ENCODE results near the gene AGMO.
"Not testable (repeated sequence)": the region's sequence is repeated elsewhere in the genome, so short reads cannot be mapped to it uniquely, and the experiment has no call there.

AGMO gene

DNA sequence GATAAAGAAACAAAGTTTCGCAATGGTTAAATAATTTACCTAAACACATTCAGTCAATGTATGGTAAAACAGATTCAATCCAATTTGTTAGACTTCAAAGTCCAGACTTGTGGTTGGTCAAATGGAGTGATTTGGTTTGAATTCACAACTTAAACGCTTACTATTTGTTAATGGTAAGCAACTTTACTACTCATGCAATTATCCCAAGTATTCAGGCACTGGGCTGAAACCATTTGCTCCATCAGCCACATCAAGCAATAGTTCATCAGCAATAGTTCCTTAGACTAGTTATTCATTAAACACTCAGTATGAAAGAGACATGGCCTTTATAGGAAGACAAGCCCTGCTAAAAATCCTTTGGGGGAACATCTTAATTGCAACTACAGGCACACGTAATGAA, 253.0 kb downstream of the AGMO start:
- no peak for DNase-seq

- DNase-seq: no peak
Observed at GRCh38 chr7:15306296-15306695, 255.5 kb downstream of the AGMO start.

GRCh38 chr7:15305002-15305600, 256.7 kb downstream of the AGMO start:
- DNase-seq: peak; percentile 38 to 52

- no peak for DNase-seq
Observed at GRCh38 chr7:15303357-15303756, 258.5 kb downstream of the AGMO start.

GRCh38 chr7:15300986-15301385, 260.8 kb downstream of the AGMO start:
- not testable (repeated sequence) for DNase-seq

- no peak for DNase-seq
Observed at GRCh38 chr7:15292138-15292537, 269.7 kb downstream of the AGMO start.

GRCh38 chr7:15291699-15292098, 270.1 kb downstream of the AGMO start:
- peak; percentile 22 to 34 for DNase-seq

- DNase-seq: no peak
Observed at GRCh38 chr7:15288741-15289140, 273.1 kb downstream of the AGMO start.

GRCh38 chr7:15284396-15284795, 277.4 kb downstream of the AGMO start:
- no peak for DNase-seq

- no peak for DNase-seq
Observed at GRCh38 chr7:15280078-15280733, 281.6 kb downstream of the AGMO start.

DNA sequence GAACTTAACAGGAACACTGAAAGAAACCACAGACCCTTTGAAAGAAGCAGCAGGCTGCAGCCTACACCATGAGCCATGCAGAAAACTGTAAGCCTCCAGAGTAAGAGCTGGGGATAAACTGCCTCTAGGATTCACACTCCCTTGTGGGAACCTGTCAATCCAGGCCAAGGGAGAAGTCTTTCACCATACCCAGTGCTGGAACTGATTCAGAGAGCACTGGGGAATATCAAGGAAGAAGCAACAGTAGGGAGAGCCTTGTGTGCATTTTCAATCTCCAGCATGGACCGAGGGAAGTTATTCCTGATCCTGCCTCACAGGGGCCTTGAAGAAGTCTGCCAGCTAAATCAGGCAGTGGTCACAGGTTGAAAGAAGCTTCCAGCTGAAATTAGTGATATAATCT, 282.2 kb downstream of the AGMO start:
- DNase-seq: no peak

DNA sequence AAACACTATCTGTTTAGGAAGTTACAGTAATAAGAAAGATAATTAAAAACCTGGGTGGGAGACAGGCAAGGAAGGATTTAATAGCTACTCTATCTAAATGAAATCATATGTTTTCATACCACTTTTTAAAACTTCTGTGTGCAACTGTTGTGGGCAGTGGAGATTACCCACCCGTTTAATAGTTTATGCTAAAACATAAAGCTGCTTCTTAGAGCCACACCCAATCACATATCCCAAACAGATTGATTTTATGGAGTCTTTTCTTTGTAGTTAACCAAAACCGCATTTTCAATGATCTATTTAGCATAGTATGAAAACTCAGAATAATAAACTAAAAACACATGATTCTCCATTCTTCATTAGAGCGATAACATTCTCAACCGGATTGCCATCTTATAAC, 304.1 kb downstream of the AGMO start:
- no peak for DNase-seq

DNA sequence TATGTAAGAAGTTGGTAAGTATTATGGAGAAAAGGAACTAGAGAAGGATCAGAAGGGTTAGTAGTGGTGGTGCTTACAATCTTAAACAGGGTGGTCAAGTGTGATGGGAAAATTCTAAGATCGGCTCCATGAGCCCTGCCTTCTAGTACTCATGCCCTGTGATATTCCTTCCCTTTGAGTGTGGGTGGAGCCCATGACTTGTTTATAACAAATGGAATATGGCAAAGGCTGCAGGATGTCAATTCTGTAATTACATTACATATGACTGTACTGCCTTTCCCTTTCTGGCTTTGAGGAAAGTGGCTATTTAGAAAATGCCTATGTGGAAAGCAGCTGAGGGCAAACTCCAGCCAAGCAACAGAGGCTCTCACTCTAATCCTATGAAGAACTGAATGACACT, 309.6 kb downstream of the AGMO start:
- no peak for DNase-seq

DNA sequence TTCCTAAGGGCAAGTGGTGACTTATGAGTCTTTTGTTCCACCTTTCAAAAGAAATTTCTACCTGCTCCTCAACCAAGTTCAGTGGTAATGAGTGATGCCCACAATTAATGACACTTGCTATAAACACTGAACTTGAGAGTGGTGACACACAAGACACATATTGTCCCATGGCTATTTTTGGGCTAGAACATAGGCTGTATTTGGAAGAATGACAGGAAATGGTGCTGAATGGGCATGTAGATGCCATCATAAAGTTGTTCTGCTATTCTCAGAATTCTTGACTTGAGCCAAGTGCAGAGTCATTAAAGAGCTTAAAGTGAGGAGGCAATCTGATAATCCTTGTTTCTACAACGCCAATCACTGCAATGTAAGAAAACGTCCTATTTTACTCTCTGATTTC, 313.3 kb downstream of the AGMO start:
- no peak for DNase-seq

DNA sequence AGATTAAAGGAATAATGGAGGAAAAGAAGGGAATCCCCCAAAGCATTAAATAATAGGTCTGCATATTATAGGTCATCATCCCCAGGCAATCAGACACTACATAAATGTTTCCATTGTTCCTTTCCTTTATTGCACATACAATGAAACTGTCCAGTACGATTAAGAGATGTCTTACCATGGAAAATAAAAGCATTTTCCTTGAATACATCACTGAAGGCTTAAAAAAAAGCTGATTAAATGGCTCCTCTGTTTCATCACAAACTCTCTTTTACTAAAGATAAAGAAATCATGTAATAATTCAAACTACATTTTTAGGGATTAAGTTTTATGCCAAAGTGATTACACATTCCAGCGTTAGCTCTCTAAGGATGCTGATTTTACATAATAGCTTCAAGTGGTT, 316.0 kb downstream of the AGMO start:
- DNase-seq: no peak

DNA sequence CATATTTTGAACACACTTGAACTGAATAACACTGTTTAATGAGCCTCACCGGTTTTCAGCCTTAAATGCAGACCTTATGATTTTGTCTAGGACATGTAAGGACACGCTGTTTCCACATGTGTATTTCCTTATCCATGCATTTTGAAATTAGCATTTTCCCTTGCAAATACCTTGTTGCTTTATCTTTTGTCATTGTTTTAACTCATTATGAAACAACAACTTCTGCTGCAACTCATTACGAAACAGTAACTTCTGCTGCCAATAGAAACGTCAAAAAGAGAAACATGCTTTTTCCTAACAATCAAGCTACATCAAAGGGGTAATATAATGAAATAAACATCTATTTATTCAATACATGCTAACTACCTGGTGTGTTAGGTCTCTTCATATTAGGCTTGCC, 322.0 kb downstream of the AGMO start:
- DNase-seq: no peak

- no peak for DNase-seq
Observed at GRCh38 chr7:15236952-15237351, 324.9 kb downstream of the AGMO start.

GRCh38 chr7:15234431-15234830, 327.4 kb downstream of the AGMO start:
- DNase-seq: no peak

GRCh38 chr7:15228831-15229230, 333.0 kb downstream of the AGMO start:
- peak; percentile 40 to 89 for DNase-seq

- DNase-seq: no peak
Observed at GRCh38 chr7:15225981-15226380, 335.8 kb downstream of the AGMO start.

DNA sequence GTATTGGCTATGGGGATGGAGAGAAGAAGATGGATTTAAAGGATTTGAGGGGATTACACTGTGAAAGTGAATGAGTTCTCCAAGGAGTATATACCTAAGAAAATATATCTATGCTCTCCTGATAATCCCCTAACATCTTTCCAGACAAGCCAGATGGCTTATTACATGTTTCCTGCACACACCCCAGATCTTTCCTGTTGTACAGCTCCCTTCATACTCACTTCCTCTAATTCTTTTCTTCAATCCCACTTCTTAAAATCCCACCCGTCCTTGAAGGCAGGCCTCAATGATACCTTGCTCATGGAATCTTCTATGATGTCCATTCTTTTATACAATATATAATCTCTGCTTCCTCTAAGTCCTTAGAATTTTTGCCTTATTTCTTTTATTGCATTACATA, 342.1 kb downstream of the AGMO start:
- peak; percentile 52 to 89 for DNase-seq

DNA sequence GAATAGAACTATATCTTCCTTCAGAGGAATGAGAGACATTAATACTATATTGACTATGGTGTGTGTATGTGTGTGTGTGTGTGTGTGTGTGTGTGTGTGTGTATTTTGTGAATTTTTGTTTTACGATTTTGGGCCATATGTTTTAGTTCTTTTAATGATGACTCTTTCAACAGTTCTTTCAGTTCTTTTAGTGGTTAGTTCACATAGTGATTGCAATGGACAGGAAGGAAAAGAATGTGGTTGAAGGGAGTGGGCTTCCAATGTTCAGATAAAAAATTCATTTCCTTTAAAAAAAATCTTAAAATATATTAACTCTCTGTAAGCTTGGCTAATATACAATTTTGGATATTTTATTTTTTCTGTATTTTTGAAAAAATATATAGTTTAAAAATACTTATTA, 343.6 kb downstream of the AGMO start:
- DNase-seq: no peak

DNA sequence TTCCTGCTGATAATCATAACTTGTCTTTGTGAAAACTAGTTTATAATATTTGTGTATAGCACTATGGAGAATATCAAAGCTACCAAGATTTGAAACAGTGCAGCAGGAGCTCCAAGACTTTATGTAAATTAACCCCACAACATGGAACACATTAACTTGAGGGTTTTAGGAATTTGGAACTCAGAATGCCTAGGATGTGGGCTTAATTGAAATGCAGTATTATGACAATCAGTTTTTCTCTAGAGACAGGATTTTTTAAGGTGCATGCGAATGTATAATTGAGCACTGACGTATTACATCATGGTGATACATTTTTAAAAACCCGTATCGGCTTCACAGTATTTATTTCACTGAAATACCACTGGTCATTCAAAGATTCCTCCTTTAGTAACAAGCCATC, 346.2 kb downstream of the AGMO start:
- no peak for DNase-seq

DNA sequence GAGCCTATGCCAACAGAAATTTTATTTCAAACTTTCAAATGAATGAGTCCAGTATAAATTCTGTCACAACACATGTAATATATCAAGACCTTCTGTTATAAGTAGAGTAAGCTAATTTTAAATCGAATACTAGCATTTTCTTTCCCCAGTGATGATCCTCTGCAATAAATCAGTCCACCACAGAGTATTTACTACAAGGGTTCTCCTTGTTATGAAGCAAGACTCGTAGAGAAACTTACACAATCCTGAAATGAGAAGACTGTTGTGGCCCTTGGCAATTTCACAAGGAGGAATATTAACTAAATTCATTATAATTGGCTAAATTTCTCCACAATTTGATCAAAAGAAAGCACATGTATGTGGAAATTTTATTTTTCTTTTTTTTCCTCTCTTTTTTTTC, 346.8 kb downstream of the AGMO start:
- no peak for DNase-seq

DNA sequence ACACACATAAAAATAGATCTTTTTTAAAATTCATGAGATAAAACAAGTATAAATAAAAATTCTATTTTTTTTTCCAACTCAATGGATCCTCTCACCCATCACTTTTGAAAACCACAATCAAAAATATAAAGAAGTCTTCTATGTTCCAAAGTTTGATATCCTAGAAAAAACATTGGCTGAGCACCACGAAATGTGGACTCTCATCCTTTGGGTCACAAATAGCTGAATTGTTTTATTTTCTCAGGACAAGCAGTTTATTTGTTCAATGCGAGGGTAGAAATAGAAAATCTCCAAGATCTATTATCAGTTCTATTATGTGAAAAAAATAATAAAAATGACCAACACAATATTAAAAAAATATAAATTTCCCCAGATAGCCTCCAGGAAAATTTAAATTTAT, 348.7 kb downstream of the AGMO start:
- DNase-seq: no peak

Data from NCI-H524 (cell line).